HG03469 (cell line): ENCODE results near the gene MAPK10.
"Not testable (repeated sequence)": the region's sequence is repeated elsewhere in the genome, so short reads cannot be mapped to it uniquely, and the experiment has no call there.

Experiments
- ATAC-seq: cut with Tn5 transposase; IDR thresholded peaks from one replicate; pipeline ENCODE4 v1.9.1; 2021; ENCODE audit warnings: mild to moderate bottlenecking, moderate library complexity, moderate number of reproducible peaks; ENCODE audit not compliant: unreplicated experiment

Gene MAPK10

GRCh38 chr4:86344127-86344526 lies 15.7 kb downstream of the MAPK10 start:
- ATAC-seq, result no peak

GRCh38 chr4:86338989-86339388 lies 20.9 kb downstream of the MAPK10 start:
- ATAC-seq, result no peak

- ATAC-seq, result no peak
Observed at GRCh38 chr4:86338521-86338920, 21.3 kb downstream of the MAPK10 start.

- ATAC-seq, result no peak
Observed at GRCh38 chr4:86334020-86334750, 25.7 kb downstream of the MAPK10 start.

GRCh38 chr4:86333236-86333635 lies 26.6 kb downstream of the MAPK10 start:
- no peak for ATAC-seq

- ATAC-seq, result no peak
Observed at GRCh38 chr4:86330961-86331742, 28.7 kb downstream of the MAPK10 start.

- ATAC-seq, result not testable (repeated sequence)
Observed at GRCh38 chr4:86330411-86330810, 29.4 kb downstream of the MAPK10 start.

- ATAC-seq, result no peak
Observed at GRCh38 chr4:86329431-86329830, 30.4 kb downstream of the MAPK10 start.

GRCh38 chr4:86326400-86326799 lies 33.5 kb downstream of the MAPK10 start:
- no peak for ATAC-seq

GRCh38 chr4:86319390-86319789 lies 40.5 kb downstream of the MAPK10 start:
- no peak for ATAC-seq

GRCh38 chr4:86315579-86315978 lies 44.3 kb downstream of the MAPK10 start:
- ATAC-seq, result no peak

- no peak for ATAC-seq
Observed at GRCh38 chr4:86313656-86314055, 46.2 kb downstream of the MAPK10 start.

- no peak for ATAC-seq
Observed at GRCh38 chr4:86307432-86307831, 52.4 kb downstream of the MAPK10 start.

- no peak for ATAC-seq
Observed at GRCh38 chr4:86306816-86307215, 53.0 kb downstream of the MAPK10 start.

GRCh38 chr4:86302830-86303229 lies 57.0 kb downstream of the MAPK10 start:
- ATAC-seq, result no peak

GRCh38 chr4:86302251-86302650 lies 57.6 kb downstream of the MAPK10 start:
- ATAC-seq, result no peak

- ATAC-seq, result no peak
Observed at GRCh38 chr4:86300516-86300915, 59.3 kb downstream of the MAPK10 start.

GRCh38 chr4:86296865-86297264 lies 63.0 kb downstream of the MAPK10 start:
- ATAC-seq, result no peak

GRCh38 chr4:86294883-86295282 lies 65.0 kb downstream of the MAPK10 start:
- ATAC-seq, result no peak

- no peak for ATAC-seq
Observed at GRCh38 chr4:86291180-86291579, 68.7 kb downstream of the MAPK10 start.

- no peak for ATAC-seq
Observed at GRCh38 chr4:86286726-86287125, 73.1 kb downstream of the MAPK10 start.

GRCh38 chr4:86283371-86283770 lies 76.5 kb downstream of the MAPK10 start:
- ATAC-seq, result no peak
